H1 (cell line): ENCODE data around the gene SLC22A3. TPM values are rescaled to one million over a fixed set of nuclear protein-coding genes. Genes with fewer than 3 reads are reported as not detected.

Experiments
- CTCF ChIA-PET: fragments of 300-600 bp; sonication (Branson Sonifier 250); formaldehyde crosslinking; loops from one replicate; lab custom pipeline; 2021; ENCODE audit not compliant: partially characterized antibody; lab: Charles Lee
- POLR2A ChIA-PET: fragments of 300-600 bp; sonication (Branson Sonifier 250); formaldehyde crosslinking; loops from one replicate; lab custom pipeline; 2021; ENCODE audit warnings: inconsistent platforms; ENCODE audit not compliant: partially characterized antibody; lab: Charles Lee
- DNase-seq, 2 experiments: peaks; one replicate each; pipeline versions ENCODE4 v3.0.0 to v3.0.0-alpha.2; 2010 to 2022; ENCODE audit warnings: low spot score in 2 of 2, low read depth in 1 of 2, mixed read lengths in 1 of 2
- FAIRE-seq: peaks from 2 replicates; lab custom pipeline; 2011; peaks lifted over from hg19 to GRCh38; lab: Jason Lieb, UNC
- H2AFZ ChIP-seq: 2 replicates; pipeline ENCODE4 v1.8.1; 2012; ENCODE audit warnings: low read length, inconsistent platforms
- H2AK5ac ChIP-seq: 2 replicates; pipeline ENCODE4 v1.6.1; 2013; ENCODE audit warnings: low read depth, low read length
- H2BK120ac ChIP-seq: replicated peaks from 2 replicates; pipeline ENCODE3; 2013; ENCODE audit warnings: low read depth, low read length, inconsistent platforms
- H2BK12ac ChIP-seq: 2 replicates; pipeline ENCODE4 v1.6.1; 2013; ENCODE audit warnings: low read depth, low read length
- H2BK15ac ChIP-seq: 2 replicates; pipeline ENCODE4 v1.6.1; 2013; ENCODE audit warnings: low read length
- H2BK20ac ChIP-seq: 2 replicates; pipeline ENCODE4 v1.6.1; 2013; ENCODE audit warnings: low read length
- H2BK5ac ChIP-seq: 2 replicates; pipeline ENCODE4 v1.6.1; 2013; ENCODE audit warnings: low read depth, low read length
- H3K14ac ChIP-seq: 2 replicates; pipeline ENCODE4 v1.6.1; 2013; ENCODE audit warnings: inconsistent platforms; ENCODE audit not compliant: insufficient read length
- H3K18ac ChIP-seq: 2 replicates; pipeline ENCODE4 v1.6.1; 2013; ENCODE audit warnings: low read length; ENCODE audit errors: extremely low read depth
- H3K23ac ChIP-seq: 2 replicates; pipeline ENCODE4 v1.6.1; 2013; ENCODE audit warnings: inconsistent platforms; ENCODE audit not compliant: insufficient read length
- H3K23me2 ChIP-seq: 2 replicates; pipeline ENCODE4 v1.6.1; 2013; ENCODE audit warnings: low read depth, low read length
- H3K27ac ChIP-seq: 2 replicates; pipeline ENCODE4 v1.6.1; 2011; ENCODE audit warnings: low read depth, low read length, inconsistent platforms
- H3K27me3 ChIP-seq, 4 experiments: replicated peaks in 1 of 4; 1 replicate in 1 of 4; 2 replicates in 3 of 4; pipeline versions ENCODE4 v1.6.1 to v1.8.1; 2011 to 2013; ENCODE audit warnings: low read length in 3 of 4, mild to moderate bottlenecking in 3 of 4, inconsistent platforms in 2 of 4, mixed read lengths in 2 of 4, moderate library complexity in 1 of 4; ENCODE audit not compliant: control insufficient read depth in 3 of 4, insufficient read depth in 3 of 4; ENCODE audit errors: extremely low read depth in 1 of 4
- H3K36me3 ChIP-seq, 4 experiments: 2 replicates each; pipeline versions ENCODE4 v1.6.1 to v1.8.1; 2011 to 2013; ENCODE audit warnings: mild to moderate bottlenecking in 4 of 4, low read length in 3 of 4, moderate library complexity in 2 of 4, control low read depth in 1 of 4, inconsistent platforms in 1 of 4; ENCODE audit not compliant: insufficient read depth in 4 of 4, control insufficient read depth in 2 of 4
- H3K4ac ChIP-seq: replicated peaks from 2 replicates; pipeline ENCODE3; 2013; ENCODE audit warnings: low read length, low read depth, mixed read lengths, inconsistent platforms; ENCODE audit not compliant: insufficient read length
- H3K4me1 ChIP-seq, 4 experiments: replicated peaks in 1 of 4; 1 replicate in 1 of 4; 2 replicates in 3 of 4; pipeline versions ENCODE4 v1.6.1 to v1.8.1; 2011 to 2013; ENCODE audit warnings: low read length in 3 of 4, inconsistent platforms in 2 of 4, mixed read lengths in 1 of 4; ENCODE audit not compliant: insufficient read depth in 4 of 4, control insufficient read depth in 3 of 4
- H3K4me2 ChIP-seq, 2 experiments: 2 replicates each; pipeline versions ENCODE4 v1.6.1 to v1.8.1; 2011 to 2013; ENCODE audit warnings: low read depth in 2 of 2, low read length in 2 of 2, control low read depth in 1 of 2, inconsistent platforms in 1 of 2, mild to moderate bottlenecking in 1 of 2; ENCODE audit not compliant: insufficient read depth in 1 of 2
- H3K4me3 ChIP-seq, 4 experiments: fragments of 200-600, 300-600 bp in 1 of 4; sonication (generic), shearing (Covaris generic), sonication (Bioruptor Twin) in 1 of 4; 2 replicates each; pipeline versions ENCODE4 v1.5.1 to v1.8.1; 2011 to 2016; ENCODE audit warnings: low read length in 4 of 4, low read depth in 3 of 4, control low read depth in 2 of 4, inconsistent platforms in 2 of 4, mild to moderate bottlenecking in 2 of 4, mixed read lengths in 1 of 4, moderate library complexity in 1 of 4; ENCODE audit not compliant: insufficient read depth in 2 of 4; ENCODE audit errors: extremely low read depth in 1 of 4
- H3K56ac ChIP-seq: replicated peaks from 2 replicates; pipeline ENCODE3; 2013; ENCODE audit warnings: low read depth, mild to moderate bottlenecking, mixed read lengths, low read length, inconsistent platforms; ENCODE audit not compliant: insufficient read length
- H3K79me1 ChIP-seq: 2 replicates; pipeline ENCODE4 v1.6.1; 2013; ENCODE audit warnings: low read depth, low read length, control low read depth
- H3K79me2 ChIP-seq, 2 experiments: 2 replicates each; pipeline versions ENCODE4 v1.6.1 to v1.8.1; 2012 to 2013; ENCODE audit warnings: low read length in 2 of 2, mild to moderate bottlenecking in 2 of 2, inconsistent platforms in 1 of 2; ENCODE audit not compliant: insufficient read depth in 2 of 2, control insufficient read depth in 1 of 2
- H3K9ac ChIP-seq, 4 experiments: replicated peaks in 1 of 4; 1 replicate in 1 of 4; 2 replicates in 3 of 4; pipeline versions ENCODE4 v1.6.1 to v1.8.1; 2011 to 2013; ENCODE audit warnings: low read depth in 3 of 4, low read length in 3 of 4, control low read depth in 2 of 4, mild to moderate bottlenecking in 2 of 4, moderate library complexity in 2 of 4, inconsistent platforms in 1 of 4; ENCODE audit errors: extremely low read depth in 1 of 4
- H3K9me3 ChIP-seq, 2 experiments: 2 replicates each; pipeline versions ENCODE4 v1.6.1 to v1.8.1; 2012 to 2013; ENCODE audit warnings: mild to moderate bottlenecking in 2 of 2, moderate library complexity in 2 of 2, control low read depth in 1 of 2, inconsistent platforms in 1 of 2, low read depth in 1 of 2, low read length in 1 of 2, mixed read lengths in 1 of 2; ENCODE audit not compliant: insufficient read depth in 2 of 2
- H4K20me1 ChIP-seq, 2 experiments: replicated peaks in 1 of 2; 2 replicates each; pipeline versions ENCODE3 to v1.8.1; 2011 to 2013; ENCODE audit warnings: inconsistent platforms in 2 of 2, low read length in 2 of 2, mild to moderate bottlenecking in 1 of 2; ENCODE audit not compliant: insufficient read depth in 2 of 2, control insufficient read depth in 1 of 2
- H4K5ac ChIP-seq: 2 replicates; pipeline ENCODE4 v1.6.1; 2013; ENCODE audit warnings: low read length, low read depth, mixed read lengths, inconsistent platforms; ENCODE audit not compliant: insufficient read length
- H4K8ac ChIP-seq: 2 replicates; pipeline ENCODE4 v1.8.0; 2013; ENCODE audit warnings: mild to moderate bottlenecking, moderate library complexity, low read length, inconsistent platforms; ENCODE audit not compliant: insufficient read depth; ENCODE audit errors: extremely low read depth
- H4K91ac ChIP-seq: replicated peaks from 2 replicates; pipeline ENCODE3; 2013; ENCODE audit warnings: low read length, mixed read lengths, inconsistent platforms; ENCODE audit not compliant: insufficient read length
- CBX5 ChIP-seq: fragments of 300-800, 300-1000 bp; sonication (generic); IDR thresholded peaks from 2 replicates; pipeline ENCODE4 v1.7.1; 2016; ENCODE audit warnings: antibody characterized with exemption, low read length, low read depth
- CTCF ChIP-seq, 3 experiments: IDR thresholded peaks; 1 replicate in 2 of 3; 2 replicates in 1 of 3; pipeline versions ENCODE4 v1.5.1 to v1.6.1; 2011; ENCODE audit warnings: low read length in 3 of 3, mild to moderate bottlenecking in 3 of 3, inconsistent platforms in 2 of 3, low read depth in 1 of 3, moderate library complexity in 1 of 3; ENCODE audit not compliant: insufficient read depth in 1 of 3; ENCODE audit errors: control extremely low read depth in 1 of 3
- EP300 ChIP-seq, 2 experiments: IDR thresholded peaks; 1 replicate in 1 of 2; 2 replicates in 1 of 2; pipeline ENCODE4 v1.6.1; 2011 to 2012; ENCODE audit warnings: low read depth in 2 of 2, low read length in 2 of 2, mild to moderate bottlenecking in 2 of 2, borderline replicate concordance in 1 of 2, inconsistent platforms in 1 of 2, moderate library complexity in 1 of 2
- NRF1 ChIP-seq: IDR thresholded peaks from 2 replicates; pipeline ENCODE4 v1.6.1; 2011; ENCODE audit warnings: mild to moderate bottlenecking, low read depth, low read length, improper control_type of control experiment
- SP4 ChIP-seq: IDR thresholded peaks from 2 replicates; pipeline ENCODE4 v1.6.1; 2012; ENCODE audit warnings: low read length, inconsistent platforms
- ZNF274 ChIP-seq: IDR thresholded peaks from 2 replicates; pipeline ENCODE4 v1.7.0; 2012; ENCODE audit warnings: low read length, borderline replicate concordance; ENCODE audit errors: extremely low read depth
- WGBS, 2 experiments: shearing (Covaris generic) in 1 of 2; methylation state at CpG; one replicate each; pipeline versions ENCODE4 v1.1.6 to v1.1.7; 2013 to 2015; ENCODE audit warnings: low lambda C conversion rate in 2 of 2, mixed read lengths in 2 of 2, inconsistent platforms in 1 of 2, low coverage in 1 of 2, missing lambda C conversion rate in 1 of 2; ENCODE audit not compliant: insufficient replicate concordance in 2 of 2, insufficient coverage in 1 of 2, insufficient read length in 1 of 2; ENCODE audit errors: extremely low coverage in 1 of 2, missing lambda C conversion rate in 1 of 2; 5-methylcytosine and 5-hydroxymethylcytosine counted together
- polyA plus RNA-seq, 7 experiments: library from polyadenylated mRNA; depleted of rRNA in 3 of 7; stranded (reverse) in 5 of 7; unstranded in 2 of 7; fragments of >200 nt in 5 of 7; fragments of 200-250 nt in 2 of 7; gene quantifications; 1 replicate in 5 of 7; 2 replicates in 1 of 7; 4 replicates in 1 of 7; pipeline versions ENCODE4 v1.2.1 to v1.2.3, GENCODE V29; 2011 to 2013; ENCODE audit warnings: missing spikeins in 2 of 7, mixed read lengths in 2 of 7
- total RNA-seq: library from RNA; stranded (reverse); fragmentation: NEBNext Ultra II Directional; extraction: Animal tissue kit (Norgen Biotek cat#: 25700); gene quantifications from 2 replicates; pipeline ENCODE4 v1.2.1, GENCODE V29; 2021

SLC22A3 gene
- total and polyA plus RNA-seq, 2 of the 8 experiments (the other 6 are each of a cell fraction or from before 2014, with no cell fraction given) = 1.0 to 2.9 TPM

- H2BK120ac ChIP-seq = no peak overlapping the region
- H2BK15ac ChIP-seq = no peak overlapping the region
- WGBS, 2 experiments = 95% methylated on average over 14 of the region's 14 CpGs; no CpG with 5 or more reads in 1 of the 2 experiments
- FAIRE-seq = no peak
- H3K27ac ChIP-seq = no peak overlapping the region
- H2AK5ac ChIP-seq = no peak overlapping the region
- H3K4me2 ChIP-seq = no peak overlapping the region
- no peaks in the 10 kb centered on the region; the same call in 1 of the 2 replicates for H3K79me1 ChIP-seq
- H3K4ac ChIP-seq = no peak overlapping the region
- no peak for DNase-seq
- no peak overlapping the region for H2BK5ac ChIP-seq
- H4K5ac ChIP-seq = no peak overlapping the region
- no peak overlapping the region for H3K56ac ChIP-seq
- no peaks in the 10 kb centered on the region for H3K79me2 ChIP-seq
- ChIA-PET POLR2A (interaction anchor here (0.9 kb wide), 1 partner anchor 8 kb away, joined by 3 read pairs; the partner anchor contains the start of gene SLC22A3), CTCF (no interaction called here)
- no peak overlapping the region for H4K91ac ChIP-seq
- no peak overlapping the region for H2BK12ac ChIP-seq
- no peak overlapping the region for H2BK20ac ChIP-seq
- H4K20me1 ChIP-seq = no peaks in the 10 kb centered on the region
- no peaks in the 10 kb centered on the region for H3K9me3 ChIP-seq
- no peak overlapping the region for H2AFZ ChIP-seq
- no peak overlapping the region for H3K14ac ChIP-seq
- 0 out of 7 replicates have a peak, but pooled peaks cover 0 to 3% (median 0%) of the 10 kb centered on the region in 4 experiments for H3K4me1 ChIP-seq
- H3K4me3 ChIP-seq = no peak overlapping the region
- H3K27me3 ChIP-seq = no peaks in the 10 kb centered on the region
- H3K23ac ChIP-seq = no peak overlapping the region
- H3K23me2 ChIP-seq = no peaks in the 10 kb centered on the region
- H3K18ac ChIP-seq = no peak overlapping the region
- no peak overlapping the region for H3K9ac ChIP-seq
- H3K36me3 ChIP-seq = no peaks in the 10 kb centered on the region
- no peak overlapping the region for H4K8ac ChIP-seq
- TF ChIP-seq NRF1 (no peak), SP4 (no peak), CTCF (IDR thresholded peaks at IDR 0.05; ENCODE audit: control extremely low read depth in 1 of 3, insufficient read depth in 1 of 3, low read depth in 1 of 3, low read length in 3 of 3) (no peak), ZNF274 (no peak), EP300 (IDR thresholded peaks at IDR 0.05; ENCODE audit: borderline replicate concordance in 1 of 2, low read depth in 2 of 2, low read length in 2 of 2) (no peak), CBX5 (no peak)
These were observed 8.0 kb downstream of the SLC22A3 start for GRCh38 chr6:160356074-160356744.
